ENCODE measurements around the gene VWA8. TPM values are rescaled to one million over a fixed set of nuclear protein-coding genes. Genes with fewer than 3 reads are reported as not detected.
"Not testable (repeated sequence)": the region's sequence is repeated elsewhere in the genome, so short reads cannot be mapped to it uniquely, and the experiment has no call there.

VWA8 gene
- total RNA-seq, 2 experiments from 2014 or later, result 26.3 to 27.5 TPM

- peaks cover 34% of the 10 kb centered on the region for H3K4me1 Mint-ChIP-seq (ENCODE audit: low read depth)
- peaks cover 34% of the 10 kb centered on the region for H3K36me3 Mint-ChIP-seq (ENCODE audit: low read depth)
- TF ChIP-seq CTCF (IDR thresholded peaks at IDR 0.05), result no peak
- no peaks in the 10 kb centered on the region for H3K27me3 Mint-ChIP-seq
- intact Hi-C loops (cut with micrococcal nuclease), result no loop called here
- DNase-seq (no peak), ATAC-seq (no peak)
- no peak overlapping the region for H3K27ac Mint-ChIP-seq
- H3K4me3 Mint-ChIP-seq, result no peak overlapping the region
- CTCF ChIA-PET, result interaction anchor here (0.6 to 1.4 kb wide), 2 partner anchors 9 to 78 kb away, joined by 4 read pairs; no protein-coding TSS in a partner anchor
- no peaks in the 10 kb centered on the region for H3K9me3 Mint-ChIP-seq
- POLR2A ChIA-PET, result no interaction called here
These were observed 8.2 kb downstream of the VWA8 start for GRCh38 chr13:41952749-41953148.

GRCh38 chr13:41949104-41949503 lies 11.8 kb downstream of the VWA8 start:
- CTCF ChIA-PET; DNase-seq; POLR2A ChIA-PET; H3K27me3 Mint-ChIP-seq; H3K4me3 Mint-ChIP-seq; intact Hi-C loops (cut with micrococcal nuclease); H3K27ac Mint-ChIP-seq; ATAC-seq: not testable (repeated sequence)
- Mint-ChIP-seq H3K36me3 (ENCODE audit: low read depth) (peaks cover 59% of the 10 kb centered on the region), H3K9me3 (peaks cover 15% of the 10 kb centered on the region), H3K4me1 (ENCODE audit: low read depth) (peaks cover 25% of the 10 kb centered on the region)

- ChIA-PET CTCF (interaction anchor here (1.6 kb wide), 1 partner anchor 11 kb away, joined by 4 read pairs; no protein-coding TSS in a partner anchor), POLR2A (no interaction called here)
- intact Hi-C loops (cut with micrococcal nuclease), result no loop called here
- no peaks in the 10 kb centered on the region for H3K27me3 Mint-ChIP-seq
- no peak for ATAC-seq
- peaks cover 26% of the 10 kb centered on the region for H3K4me1 Mint-ChIP-seq (ENCODE audit: low read depth)
- peaks cover 57% of the 10 kb centered on the region for H3K36me3 Mint-ChIP-seq (ENCODE audit: low read depth)
- DNase-seq, result no peak
- no peak for TF ChIP-seq CTCF (IDR thresholded peaks at IDR 0.05)
- H3K4me3 Mint-ChIP-seq, result no peak overlapping the region
- peaks cover 15% of the 10 kb centered on the region for H3K9me3 Mint-ChIP-seq
- no peak overlapping the region for H3K27ac Mint-ChIP-seq
These were observed 15.0 kb downstream of the VWA8 start for GRCh38 chr13:41945926-41946325.

- Mint-ChIP-seq H3K27me3 (no peaks in the 10 kb centered on the region), H3K27ac (no peak overlapping the region), H3K4me1 (ENCODE audit: low read depth) (peaks cover 32% of the 10 kb centered on the region), H3K4me3 (no peak overlapping the region), H3K36me3 (ENCODE audit: low read depth) (peaks cover 55% of the 10 kb centered on the region), H3K9me3 (peaks cover 15% of the 10 kb centered on the region)
- intact Hi-C loops (cut with micrococcal nuclease), result no loop called here
- ChIA-PET POLR2A (interaction anchor here (0.6 to 0.7 kb wide), 2 partner anchors 13 to 17 kb away, joined by 3 read pairs; no protein-coding TSS in a partner anchor), CTCF (interaction anchor here (0.6 to 1.2 kb wide), 3 partner anchors 11 to 160 kb away, joined by 3 to 4 read pairs (median 3); no protein-coding TSS in a partner anchor)
- ATAC-seq, result no peak
- DNase-seq, result no peak
- TF ChIP-seq CTCF (IDR thresholded peaks at IDR 0.05), result no peak
These were observed 16.1 kb downstream of the VWA8 start for GRCh38 chr13:41944635-41945397.

GRCh38 chr13:41944229-41944628 lies 16.7 kb downstream of the VWA8 start:
- Mint-ChIP-seq H3K4me1 (ENCODE audit: low read depth) (peaks cover 35% of the 10 kb centered on the region), H3K27ac (no peak overlapping the region), H3K9me3 (peaks cover 15% of the 10 kb centered on the region), H3K4me3 (no peak overlapping the region), H3K27me3 (no peaks in the 10 kb centered on the region), H3K36me3 (ENCODE audit: low read depth) (peaks cover 54% of the 10 kb centered on the region)
- CTCF ChIA-PET, result interaction anchor here (0.6 to 1.2 kb wide), 3 partner anchors 12 to 159 kb away, joined by 3 to 4 read pairs (median 3); no protein-coding TSS in a partner anchor
- DNase-seq (no peak), ATAC-seq (no peak)
- POLR2A ChIA-PET, result interaction anchor here (0.6 kb wide), 2 partner anchors 13 to 20 kb away, joined by 3 read pairs; no protein-coding TSS in a partner anchor
- intact Hi-C loops (cut with micrococcal nuclease), result no loop called here
- TF ChIP-seq CTCF (IDR thresholded peaks at IDR 0.05), result no peak

Measured in activated CD8-positive, alpha-beta T cell treated with anti-CD3 and anti-CD28 coated beads for 36 hours (primary cell).